ENCODE measurements around the gene RPS27L. TPM values are rescaled to one million over a fixed set of nuclear protein-coding genes. Genes with fewer than 3 reads are reported as not detected.
A peak's percentile ranks its signal among the peaks of the same experiment; 100 is the strongest.
"Not testable (repeated sequence)": the region's sequence is repeated elsewhere in the genome, so short reads cannot be mapped to it uniquely, and the experiment has no call there.

Gene RPS27L
- total RNA-seq, 1 experiment from 2014 or later: 133 TPM

DNA sequence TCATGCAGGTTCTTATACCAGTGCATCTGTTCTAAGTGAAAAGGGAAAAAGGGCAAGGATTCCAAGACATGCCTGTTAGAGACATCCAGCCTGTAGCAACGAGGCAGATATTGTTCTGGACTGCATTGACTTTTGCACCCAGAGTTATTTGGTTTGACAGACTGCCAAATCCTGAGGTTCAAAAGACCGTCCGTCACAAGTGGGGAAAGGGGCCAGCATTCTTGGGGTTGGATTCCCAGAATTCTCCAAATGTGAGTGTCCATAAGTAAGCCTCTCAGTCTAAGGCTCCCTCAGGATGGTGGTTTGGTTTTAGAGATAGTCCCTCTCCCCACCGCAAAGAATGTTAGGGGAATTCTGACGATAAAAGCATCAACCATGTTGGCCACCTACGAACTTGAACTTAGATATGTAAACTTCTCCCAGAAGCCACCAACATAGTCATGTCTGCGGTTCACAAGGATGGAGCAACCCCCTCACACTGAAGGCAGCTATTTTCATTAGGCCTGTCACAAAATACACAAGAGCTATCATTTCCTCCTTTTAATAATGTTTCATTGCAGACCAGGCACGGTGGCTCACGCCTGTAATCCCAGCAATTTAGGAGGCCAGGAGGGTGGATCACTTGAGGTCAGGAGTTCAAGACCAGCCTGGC lies 49.3 kb downstream of the RPS27L start:
- no peaks in the 10 kb centered on the region for H3K4me1 Mint-ChIP-seq
- POLR2A ChIA-PET: no interaction called here
- H3K36me3 Mint-ChIP-seq: peaks cover 4% of the 10 kb centered on the region
- TF ChIP-seq GABPB1 (CRISPR knock-in tag; IDR thresholded peaks at IDR 0.05) (no peak), ATF1 (CRISPR knock-in tag; IDR thresholded peaks at IDR 0.05) (no peak), RELA (CRISPR knock-in tag; IDR thresholded peaks at IDR 0.05; ENCODE audit: borderline replicate concordance) (no peak), ZNF263 (CRISPR knock-in tag; IDR thresholded peaks at IDR 0.05; ENCODE audit: low read depth) (no peak), SOX15 (CRISPR knock-in tag; IDR thresholded peaks at IDR 0.05) (no peak), TEAD1 (CRISPR knock-in tag; IDR thresholded peaks at IDR 0.05) (no peak), SMAD3 (CRISPR knock-in tag; IDR thresholded peaks at IDR 0.05; ENCODE audit: borderline replicate concordance) (no peak), KAT7 (CRISPR knock-in tag; IDR thresholded peaks at IDR 0.05; ENCODE audit: borderline replicate concordance) (no peak)
- TF ChIP-seq, protein P1, sequence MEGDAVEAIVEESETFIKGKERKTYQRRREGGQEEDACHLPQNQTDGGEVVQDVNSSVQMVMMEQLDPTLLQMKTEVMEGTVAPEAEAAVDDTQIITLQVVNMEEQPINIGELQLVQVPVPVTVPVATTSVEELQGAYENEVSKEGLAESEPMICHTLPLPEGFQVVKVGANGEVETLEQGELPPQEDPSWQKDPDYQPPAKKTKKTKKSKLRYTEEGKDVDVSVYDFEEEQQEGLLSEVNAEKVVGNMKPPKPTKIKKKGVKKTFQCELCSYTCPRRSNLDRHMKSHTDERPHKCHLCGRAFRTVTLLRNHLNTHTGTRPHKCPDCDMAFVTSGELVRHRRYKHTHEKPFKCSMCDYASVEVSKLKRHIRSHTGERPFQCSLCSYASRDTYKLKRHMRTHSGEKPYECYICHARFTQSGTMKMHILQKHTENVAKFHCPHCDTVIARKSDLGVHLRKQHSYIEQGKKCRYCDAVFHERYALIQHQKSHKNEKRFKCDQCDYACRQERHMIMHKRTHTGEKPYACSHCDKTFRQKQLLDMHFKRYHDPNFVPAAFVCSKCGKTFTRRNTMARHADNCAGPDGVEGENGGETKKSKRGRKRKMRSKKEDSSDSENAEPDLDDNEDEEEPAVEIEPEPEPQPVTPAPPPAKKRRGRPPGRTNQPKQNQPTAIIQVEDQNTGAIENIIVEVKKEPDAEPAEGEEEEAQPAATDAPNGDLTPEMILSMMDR (IDR thresholded peaks at IDR 0.05): no peak
- TF ChIP-seq, protein P2, sequence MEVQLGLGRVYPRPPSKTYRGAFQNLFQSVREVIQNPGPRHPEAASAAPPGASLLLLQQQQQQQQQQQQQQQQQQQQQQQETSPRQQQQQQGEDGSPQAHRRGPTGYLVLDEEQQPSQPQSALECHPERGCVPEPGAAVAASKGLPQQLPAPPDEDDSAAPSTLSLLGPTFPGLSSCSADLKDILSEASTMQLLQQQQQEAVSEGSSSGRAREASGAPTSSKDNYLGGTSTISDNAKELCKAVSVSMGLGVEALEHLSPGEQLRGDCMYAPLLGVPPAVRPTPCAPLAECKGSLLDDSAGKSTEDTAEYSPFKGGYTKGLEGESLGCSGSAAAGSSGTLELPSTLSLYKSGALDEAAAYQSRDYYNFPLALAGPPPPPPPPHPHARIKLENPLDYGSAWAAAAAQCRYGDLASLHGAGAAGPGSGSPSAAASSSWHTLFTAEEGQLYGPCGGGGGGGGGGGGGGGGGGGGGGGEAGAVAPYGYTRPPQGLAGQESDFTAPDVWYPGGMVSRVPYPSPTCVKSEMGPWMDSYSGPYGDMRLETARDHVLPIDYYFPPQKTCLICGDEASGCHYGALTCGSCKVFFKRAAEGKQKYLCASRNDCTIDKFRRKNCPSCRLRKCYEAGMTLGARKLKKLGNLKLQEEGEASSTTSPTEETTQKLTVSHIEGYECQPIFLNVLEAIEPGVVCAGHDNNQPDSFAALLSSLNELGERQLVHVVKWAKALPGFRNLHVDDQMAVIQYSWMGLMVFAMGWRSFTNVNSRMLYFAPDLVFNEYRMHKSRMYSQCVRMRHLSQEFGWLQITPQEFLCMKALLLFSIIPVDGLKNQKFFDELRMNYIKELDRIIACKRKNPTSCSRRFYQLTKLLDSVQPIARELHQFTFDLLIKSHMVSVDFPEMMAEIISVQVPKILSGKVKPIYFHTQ (CRISPR knock-in tag; IDR thresholded peaks at IDR 0.05): no peak
- TF ChIP-seq, protein P3, sequence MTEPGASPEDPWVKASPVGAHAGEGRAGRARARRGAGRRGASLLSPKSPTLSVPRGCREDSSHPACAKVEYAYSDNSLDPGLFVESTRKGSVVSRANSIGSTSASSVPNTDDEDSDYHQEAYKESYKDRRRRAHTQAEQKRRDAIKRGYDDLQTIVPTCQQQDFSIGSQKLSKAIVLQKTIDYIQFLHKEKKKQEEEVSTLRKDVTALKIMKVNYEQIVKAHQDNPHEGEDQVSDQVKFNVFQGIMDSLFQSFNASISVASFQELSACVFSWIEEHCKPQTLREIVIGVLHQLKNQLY (CRISPR knock-in tag; IDR thresholded peaks at IDR 0.05): no peak
- TF ChIP-seq, protein P4, sequence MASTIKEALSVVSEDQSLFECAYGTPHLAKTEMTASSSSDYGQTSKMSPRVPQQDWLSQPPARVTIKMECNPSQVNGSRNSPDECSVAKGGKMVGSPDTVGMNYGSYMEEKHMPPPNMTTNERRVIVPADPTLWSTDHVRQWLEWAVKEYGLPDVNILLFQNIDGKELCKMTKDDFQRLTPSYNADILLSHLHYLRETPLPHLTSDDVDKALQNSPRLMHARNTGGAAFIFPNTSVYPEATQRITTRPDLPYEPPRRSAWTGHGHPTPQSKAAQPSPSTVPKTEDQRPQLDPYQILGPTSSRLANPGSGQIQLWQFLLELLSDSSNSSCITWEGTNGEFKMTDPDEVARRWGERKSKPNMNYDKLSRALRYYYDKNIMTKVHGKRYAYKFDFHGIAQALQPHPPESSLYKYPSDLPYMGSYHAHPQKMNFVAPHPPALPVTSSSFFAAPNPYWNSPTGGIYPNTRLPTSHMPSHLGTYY (CRISPR knock-in tag; IDR thresholded peaks at IDR 0.05): no peak
- TF ChIP-seq, protein P5, sequence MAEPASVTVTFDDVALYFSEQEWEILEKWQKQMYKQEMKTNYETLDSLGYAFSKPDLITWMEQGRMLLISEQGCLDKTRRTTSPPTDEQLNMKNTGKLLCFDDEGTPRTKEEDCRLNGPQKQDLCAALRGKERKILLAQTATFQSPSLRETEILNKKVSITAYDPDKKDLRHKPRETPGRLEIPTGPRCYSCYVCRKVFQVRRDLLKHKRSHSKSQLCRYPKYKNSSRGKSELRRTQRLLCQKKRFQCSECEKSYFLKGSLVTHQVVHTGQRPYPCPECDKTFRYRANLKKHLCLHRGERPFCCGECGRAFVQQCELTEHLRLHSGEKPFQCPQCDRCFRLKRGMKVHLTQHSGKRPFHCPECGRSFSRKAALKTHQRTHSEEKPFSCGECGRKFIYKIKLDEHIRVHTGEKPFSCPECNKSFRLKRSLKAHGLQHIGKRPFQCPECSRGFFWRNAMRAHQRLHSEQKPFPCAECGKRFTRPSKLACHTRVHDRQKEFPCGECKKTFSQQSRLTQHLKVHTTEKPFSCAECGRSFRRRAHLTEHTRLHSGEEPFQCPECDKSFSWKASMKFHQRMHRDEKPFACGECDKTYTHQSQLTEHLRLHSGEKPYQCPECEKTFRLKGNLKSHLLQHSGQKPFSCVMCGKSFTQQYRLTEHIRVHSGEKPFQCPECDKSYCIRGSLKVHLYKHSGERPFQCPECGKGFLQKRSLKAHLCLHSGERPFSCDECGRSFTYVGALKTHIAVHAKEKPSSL (CRISPR knock-in tag; conservative IDR thresholded peaks at IDR 0.05): no peak
- TF ChIP-seq, protein P6, sequence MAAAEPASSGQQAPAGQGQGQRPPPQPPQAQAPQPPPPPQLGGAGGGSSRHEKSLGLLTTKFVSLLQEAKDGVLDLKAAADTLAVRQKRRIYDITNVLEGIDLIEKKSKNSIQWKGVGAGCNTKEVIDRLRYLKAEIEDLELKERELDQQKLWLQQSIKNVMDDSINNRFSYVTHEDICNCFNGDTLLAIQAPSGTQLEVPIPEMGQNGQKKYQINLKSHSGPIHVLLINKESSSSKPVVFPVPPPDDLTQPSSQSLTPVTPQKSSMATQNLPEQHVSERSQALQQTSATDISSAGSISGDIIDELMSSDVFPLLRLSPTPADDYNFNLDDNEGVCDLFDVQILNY (CRISPR knock-in tag; IDR thresholded peaks at IDR 0.05): no peak
- DNase-seq (ENCODE audit: low spot score) (no peak), ATAC-seq (no peak)
- H3K27me3 Mint-ChIP-seq (ENCODE audit: low read depth): no peaks in the 10 kb centered on the region; the same call in 1 of the 2 replicates
- no peak overlapping the region for H3K27ac Mint-ChIP-seq
- H3K4me3 Mint-ChIP-seq: no peak overlapping the region
- CTCF ChIA-PET: interaction anchor here (0.5 kb wide), 1 partner anchor 160 kb away, joined by 3 read pairs; no protein-coding TSS in a partner anchor
- H3K9me3 Mint-ChIP-seq: peaks cover 18% of the 10 kb centered on the region

DNA sequence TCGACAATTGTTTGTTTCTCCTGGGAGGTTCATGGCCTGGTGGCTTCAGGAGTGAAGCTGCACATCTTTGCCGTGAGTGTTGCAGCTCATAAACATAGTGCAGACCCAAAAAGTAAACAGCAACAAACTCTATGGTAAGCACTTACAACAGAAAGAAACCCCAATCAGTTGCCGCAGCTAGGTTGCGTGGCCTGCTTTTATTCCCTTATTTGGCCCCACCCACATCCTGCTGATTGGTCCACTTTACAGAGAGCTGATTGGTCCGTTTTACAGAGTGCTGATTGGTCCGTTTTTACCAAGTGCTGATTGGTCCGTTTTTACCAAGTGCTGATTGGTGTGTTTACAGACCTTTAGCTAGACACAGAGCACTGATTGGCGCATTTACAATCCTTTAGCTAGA lies 51.9 kb downstream of the RPS27L start:
- ATAC-seq; POLR2A ChIA-PET; H3K4me1 Mint-ChIP-seq; H3K27me3 Mint-ChIP-seq (ENCODE audit: low read depth); CTCF ChIA-PET; DNase-seq (ENCODE audit: low spot score); H3K36me3 Mint-ChIP-seq; H3K4me3 Mint-ChIP-seq; H3K27ac Mint-ChIP-seq: not testable (repeated sequence)
- peak; percentile 51 for TF ChIP-seq NFYB (CRISPR knock-in tag; conservative IDR thresholded peaks at IDR 0.05; ENCODE audit: low read depth)
- peaks cover 24% of the 10 kb centered on the region for H3K9me3 Mint-ChIP-seq
